PC-3 (cell line): ENCODE data around the gene FAM228B. TPM values are rescaled to one million over a fixed set of nuclear protein-coding genes. Genes with fewer than 3 reads are reported as not detected.

ENCODE experiments used
- ATAC-seq: fragments of 200-7000 bp; cut with Tn5 transposase; 2 replicates; pipeline ENCODE4 v1.9.1; 2020; ENCODE audit warnings: mild to moderate bottlenecking, moderate library complexity
- BruUV-seq: library from RNA; stranded (reverse); fragments of 400-500 nt; replicated peaks from 2 replicates; lab custom pipeline; 2021; lab: Mats Ljungman, UMichigan
- CTCF ChIA-PET: fragments of 300-600 bp; sonication (Branson Sonifier 250); formaldehyde crosslinking; loops from one replicate; lab custom pipeline; 2022; ENCODE audit warnings: antibody characterized with exemption; lab: Charles Lee
- POLR2A ChIA-PET: fragments of 300-600 bp; sonication (Branson Sonifier 250); formaldehyde crosslinking; loops from one replicate; lab custom pipeline; 2022; ENCODE audit warnings: antibody characterized with exemption; ENCODE audit not compliant: unreplicated experiment; lab: Charles Lee
- DNase-seq: peaks from one replicate; pipeline ENCODE4 v3.0.0-alpha.2; 2015
- H2AFZ ChIP-seq: fragments of 300-600 bp; sonication (generic); 2 replicates; pipeline ENCODE4 v1.6.0; 2016; ENCODE audit warnings: antibody characterized with exemption, low read length
- H3F3A ChIP-seq: fragments of 300-600 bp; sonication (generic); one replicate; pipeline ENCODE4 v1.6.0; 2017; ENCODE audit warnings: antibody characterized with exemption, low read length, control low read depth, mild to moderate bottlenecking; ENCODE audit not compliant: unreplicated experiment
- H3K27ac ChIP-seq: fragments of 300-600 bp; sonication (generic); 2 replicates; pipeline ENCODE4 v1.5.1; 2016; ENCODE audit warnings: mild to moderate bottlenecking, low read length
- H3K27me3 ChIP-seq: fragments of 300-600 bp; sonication (generic); 2 replicates; pipeline ENCODE4 v1.6.1; 2016; ENCODE audit warnings: low read length, mixed read lengths
- H3K36me3 ChIP-seq: fragments of 300-600 bp; sonication (generic); 2 replicates; pipeline ENCODE4 v1.6.1; 2016; ENCODE audit warnings: low read depth, mixed run types, low read length, mixed read lengths
- H3K4me1 ChIP-seq: fragments of 300-600 bp; sonication (generic); 2 replicates; pipeline ENCODE4 v1.5.1; 2016; ENCODE audit warnings: low read length; ENCODE audit not compliant: insufficient read depth
- H3K4me2 ChIP-seq: fragments of 300-600 bp; sonication (generic); 2 replicates; pipeline ENCODE4 v1.6.0; 2016; ENCODE audit warnings: low read length
- H3K4me3 ChIP-seq: fragments of 300-600 bp; sonication (generic); 2 replicates; pipeline ENCODE4 v1.5.1; 2016; ENCODE audit warnings: mild to moderate bottlenecking, low read length, mixed read lengths
- H3K79me2 ChIP-seq: fragments of 300-600 bp; sonication (generic); 2 replicates; pipeline ENCODE4 v1.6.1; 2017; ENCODE audit warnings: low read length, mixed read lengths
- H3K9ac ChIP-seq: fragments of 300-600 bp; sonication (generic); 2 replicates; pipeline ENCODE4 v1.6.0; 2016; ENCODE audit warnings: mild to moderate bottlenecking, low read length
- H3K9me2 ChIP-seq: fragments of 300-600 bp; sonication (generic); replicated peaks from 2 replicates; pipeline ENCODE4 v1.6.1; 2016; ENCODE audit warnings: mixed run types, low read length, mixed read lengths
- H3K9me3 ChIP-seq: fragments of 300-600 bp; sonication (generic); 2 replicates; pipeline ENCODE4 v1.6.1; 2016; ENCODE audit warnings: low read length, mixed read lengths
- H4K20me1 ChIP-seq: fragments of 300-600 bp; sonication (generic); 2 replicates; pipeline ENCODE4 v1.6.1; 2016; ENCODE audit warnings: low read length, mixed read lengths
- CTCF ChIP-seq: fragments of 300-600 bp; sonication (generic); conservative IDR thresholded peaks from 2 replicates; pipeline ENCODE4 v1.5.1; 2017; ENCODE audit warnings: antibody characterized with exemption, low read depth, mild to moderate bottlenecking, low read length
- EZH2 ChIP-seq: fragments of 300-600 bp; sonication (generic); IDR thresholded peaks from one replicate; pipeline ENCODE4 v1.6.1; 2017; ENCODE audit warnings: antibody characterized with exemption, mild to moderate bottlenecking, low read length; ENCODE audit not compliant: unreplicated experiment
- EZH2phosphoT487 ChIP-seq: fragments of 300-600 bp; sonication (generic); IDR thresholded peaks from 2 replicates; pipeline ENCODE4 v1.6.1; 2018; ENCODE audit warnings: mild to moderate bottlenecking, antibody characterized with exemption, low read length, borderline replicate concordance
- intact Hi-C: fragments of 100-400 bp; cut with micrococcal nuclease; formaldehyde crosslinking; loops from 2 replicates; pipeline ENCODE4 v1.9.0; 2023
- total RNA-seq: library from RNA; depleted of rRNA; stranded (reverse); fragments of >200 nt; gene quantifications from 2 replicates; pipeline ENCODE4 v1.2.3, GENCODE V29; 2014

FAM228B gene
- total RNA-seq, 1 experiment from 2014 or later: 4.5 TPM

- DNase-seq (peak; percentile 65), ATAC-seq (peak; percentile 64)
- intact Hi-C loops: loop anchor here (1.0 to 2.0 kb wide), 7 partner anchors 7 to 299 kb away; partner anchors contain the start of genes ATAD2B, SF3B6 and UBXN2A
- H3K4me1 ChIP-seq: peaks cover 14% of the 10 kb centered on the region
- H3K27ac ChIP-seq: peak overlapping the region; percentile 36
- H3K9ac ChIP-seq: peak overlapping the region; percentile 56
- H3K27me3 ChIP-seq: no peaks in the 10 kb centered on the region
- H3K79me2 ChIP-seq: peaks cover 10% of the 10 kb centered on the region; the same call in 1 of the 2 replicates
- H3K4me2 ChIP-seq: peak overlapping the region; percentile 78
- no peak for TF ChIP-seq EZH2phosphoT487
- no peak for TF ChIP-seq CTCF
- no peak for TF ChIP-seq EZH2
- peaks cover 5% of the 10 kb centered on the region for H3K36me3 ChIP-seq
- CTCF ChIA-PET: interaction anchor here (0.5 to 2.1 kb wide), 8 partner anchors 55 to 891 kb away, joined by 3 to 24 read pairs (median 5); partner anchors contain the start of gene ATAD2B
- no peaks in the 10 kb centered on the region for H3K9me2 ChIP-seq
- H3K9me3 ChIP-seq: no peaks in the 10 kb centered on the region
- H3F3A ChIP-seq: no peaks in the 10 kb centered on the region
- H2AFZ ChIP-seq: peak overlapping the region; percentile 86
- H3K4me3 ChIP-seq: peak overlapping the region; percentile 67
- no peaks in the 10 kb centered on the region for H4K20me1 ChIP-seq
- POLR2A ChIA-PET: interaction anchor here (0.6 to 1.8 kb wide), 2 partner anchors 39 to 157 kb away, joined by 4 to 13 read pairs; partner anchors contain the start of genes ATAD2B, FAM228B and PFN4
- BruUV-seq: TSS peak; percentile 45
Measured at GRCh38 chr2:24083567-24084385, 39.5 kb upstream of the FAM228B start.

- BruUV-seq: TSS peak; percentile 41
- peak; percentile 88 for TF ChIP-seq CTCF
- TF ChIP-seq EZH2: no peak
Measured at GRCh38 chr2:24084386-24085199, 38.7 kb upstream of the FAM228B start, which contains the start of gene TP53I3. TP53I3 (minus strand) TSS chr2:24084834; CDS start chr2:24084326, 508 bp downstream.

More at GRCh38 chr2:24084386-24085199, 38.7 kb upstream of the FAM228B start, which contains the start of gene TP53I3:
- peak within 1 kb of the TSS; percentile 36 for H3K27ac ChIP-seq
- H2AFZ ChIP-seq: peak within 1 kb of the TSS; percentile 86
- H3K9ac ChIP-seq: peak within 1 kb of the TSS; percentile 56
- ATAC-seq (peak; percentile 91), DNase-seq (peak; percentile 93)
- POLR2A ChIA-PET: interaction anchor here (0.6 to 1.8 kb wide), 5 partner anchors 25 to 1274 kb away, joined by 3 to 13 read pairs (median 4); partner anchors contain the start of genes ATAD2B, FAM228B and PFN4
- peaks cover 14% of the 10 kb centered on the region for H3K4me1 ChIP-seq
- H3K27me3 ChIP-seq: no peaks in the 10 kb centered on the region
- no peaks in the 10 kb centered on the region for H3F3A ChIP-seq
- H3K36me3 ChIP-seq: peaks cover 5% of the 10 kb centered on the region
- no peaks in the 10 kb centered on the region for H3K9me2 ChIP-seq
- H3K4me3 ChIP-seq: peak within 1 kb of the TSS; percentile 67
- H3K79me2 ChIP-seq: peaks cover 10% of the 10 kb centered on the region; the same call in 1 of the 2 replicates
- no peaks in the 10 kb centered on the region for H3K9me3 ChIP-seq
- H3K4me2 ChIP-seq: peak within 1 kb of the TSS; percentile 78
- CTCF ChIA-PET: interaction anchor here (0.5 to 2.1 kb wide), 8 partner anchors 54 to 891 kb away, joined by 3 to 24 read pairs (median 5); partner anchors contain the start of gene ATAD2B
- intact Hi-C loops: loop anchor here (1.0 to 2.0 kb wide), 7 partner anchors 8 to 298 kb away; partner anchors contain the start of genes ATAD2B, SF3B6 and UBXN2A
- H4K20me1 ChIP-seq: no peaks in the 10 kb centered on the region
